Activated T-helper 9 cell treated with anti-CD3 and anti-CD28 coated beads, Interleukin-2, amount 50 U/mL, for 16 hours (primary cell): ENCODE results near the gene PDIA5.

ENCODE experiments used
- DNase-seq: peaks from one replicate; pipeline ENCODE4 v3.0.0-alpha.2; 2020; ENCODE audit warnings: low read depth

PDIA5 gene

DNA sequence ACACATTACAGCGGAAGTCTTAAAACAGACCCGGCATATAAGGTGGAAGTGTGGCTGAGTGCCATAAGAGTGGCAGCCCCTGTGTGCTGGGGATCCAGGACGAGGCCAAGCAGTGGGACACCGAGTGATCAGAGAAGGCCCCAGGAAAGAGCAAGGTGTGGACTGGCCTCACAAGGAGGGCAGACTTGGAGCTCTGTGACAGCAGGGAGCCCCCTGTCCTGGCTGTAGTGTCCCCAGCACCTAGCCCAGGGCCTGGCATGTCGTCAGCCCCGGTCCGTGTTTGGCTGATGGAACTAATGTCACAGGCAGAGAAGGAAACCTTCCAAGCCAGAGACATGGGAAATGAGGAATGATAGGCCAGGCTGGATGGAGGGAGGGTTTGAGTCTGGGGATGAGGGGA lies 4.8 kb downstream of the PDIA5 start:
- no peak for DNase-seq

DNA sequence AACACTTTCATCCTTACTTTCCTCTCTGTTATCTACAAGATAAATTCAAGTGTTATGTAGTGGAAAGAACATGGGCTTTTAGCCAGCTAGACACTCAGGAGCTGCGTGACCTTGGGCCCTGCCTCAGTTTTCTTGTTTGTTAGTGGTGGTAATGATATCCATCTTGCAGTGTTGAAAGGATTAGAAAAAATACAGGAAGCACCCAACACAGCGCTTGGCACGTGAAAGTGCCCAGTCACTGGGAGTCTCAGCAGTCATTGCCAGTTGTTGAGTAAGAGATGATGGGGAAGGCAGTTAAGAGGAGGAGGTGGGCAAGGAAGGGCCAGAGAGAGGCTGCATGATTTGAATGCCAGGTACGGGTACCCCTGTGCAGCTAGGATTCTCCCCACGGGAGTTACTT lies 5.3 kb downstream of the PDIA5 start:
- DNase-seq, result no peak

DNA sequence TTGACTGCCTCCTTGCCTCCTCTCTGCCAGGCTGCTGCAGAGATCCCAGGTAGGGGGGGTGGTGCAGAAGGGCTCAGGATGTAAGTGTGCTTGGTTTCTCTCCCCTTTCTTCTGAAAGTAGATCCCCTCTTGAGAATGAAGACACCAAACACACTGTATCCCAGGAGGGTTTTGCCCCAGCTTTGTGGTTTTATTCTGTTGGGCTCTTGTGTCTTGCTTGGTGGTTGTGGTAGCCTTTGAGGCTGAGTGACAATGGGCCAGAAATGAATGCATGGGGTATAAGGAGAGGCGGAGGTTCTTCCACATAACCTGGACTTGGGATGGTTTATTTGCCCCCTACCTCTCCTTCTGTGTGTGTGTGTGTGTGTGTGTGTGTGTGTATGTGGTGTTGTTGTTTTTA lies 5.7 kb downstream of the PDIA5 start:
- DNase-seq, result no peak

DNA sequence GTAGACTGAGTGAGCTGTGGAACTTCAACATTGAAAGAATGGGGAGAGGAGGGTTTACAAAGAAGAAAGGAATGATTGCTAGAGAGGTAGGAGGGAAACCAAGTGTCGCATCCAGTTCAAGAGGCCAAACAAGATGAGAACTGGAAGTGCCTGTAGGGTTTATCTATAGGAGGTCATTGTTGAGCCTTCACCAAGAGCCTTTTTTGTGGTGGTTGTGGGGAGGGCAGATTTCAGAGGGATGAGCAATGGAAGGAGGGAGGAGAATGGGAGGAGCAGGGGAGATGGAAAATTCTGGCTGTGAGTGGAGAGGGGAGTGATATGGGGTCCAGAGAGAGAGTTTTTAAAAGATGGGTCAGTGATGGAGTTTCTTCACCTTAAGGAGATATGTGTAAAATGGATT lies 8.5 kb downstream of the PDIA5 start:
- DNase-seq, result no peak

DNA sequence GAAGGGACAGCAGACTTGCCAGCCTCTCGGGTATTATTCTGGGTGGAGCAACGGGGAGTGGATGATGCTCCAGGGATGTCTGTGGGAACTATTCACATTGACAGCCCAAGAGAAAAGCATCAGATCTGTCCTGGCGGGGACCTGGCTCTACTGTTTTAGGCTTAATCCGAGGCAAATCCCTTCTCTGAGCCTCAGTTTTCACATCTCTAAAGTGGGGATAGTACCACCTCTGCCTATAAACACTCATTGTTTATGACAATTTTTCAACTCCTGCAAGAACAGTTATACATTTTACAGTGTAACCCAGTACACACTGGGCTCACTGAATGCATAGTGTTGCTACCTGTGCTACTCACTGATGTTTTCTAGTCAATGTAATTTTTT lies 9.3 kb downstream of the PDIA5 start:
- no peak for DNase-seq

DNA sequence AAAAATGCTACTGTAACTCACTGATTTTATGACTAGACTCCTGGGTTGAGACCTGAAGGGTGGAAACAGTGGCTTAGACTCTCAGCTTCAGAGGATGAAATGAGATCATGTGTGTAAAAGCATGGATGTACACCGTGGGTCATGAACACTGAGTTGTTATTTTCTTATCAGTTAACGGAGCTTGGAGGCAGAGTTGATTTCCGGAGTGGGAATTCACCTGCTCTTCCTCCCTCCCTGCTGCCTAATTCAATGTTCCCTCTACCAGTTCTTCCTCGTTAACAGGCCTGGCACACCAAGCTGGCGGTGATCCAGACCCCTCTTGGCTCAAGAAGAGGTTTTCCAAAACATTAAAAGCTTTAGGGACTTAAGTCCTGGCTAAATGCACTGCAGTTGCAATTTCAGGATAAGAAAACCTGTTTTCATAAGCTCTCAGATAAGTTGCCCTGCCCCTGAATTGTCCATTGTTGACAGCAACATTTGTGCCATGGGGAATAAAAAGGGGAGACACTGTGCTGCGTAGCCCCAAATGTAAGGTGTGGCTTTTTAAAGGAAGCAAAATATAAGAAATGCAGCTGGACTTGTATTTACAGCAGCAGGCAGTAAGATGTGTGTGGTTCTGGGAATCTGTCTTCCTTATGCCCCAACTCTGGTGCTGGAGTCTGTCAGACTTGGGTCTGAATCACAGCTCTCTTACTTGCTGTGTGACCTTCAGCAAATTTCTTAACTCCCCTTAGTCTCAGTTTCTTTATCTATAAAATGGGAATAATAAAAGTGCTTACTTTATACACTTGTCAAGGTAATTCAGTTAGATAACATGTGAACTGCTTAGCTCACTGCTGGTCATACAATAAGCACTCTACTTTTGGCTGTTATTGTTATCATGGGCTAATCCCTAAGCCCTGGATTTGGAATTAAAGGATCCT lies 9.9 kb downstream of the PDIA5 start:
- no peak for DNase-seq

DNA sequence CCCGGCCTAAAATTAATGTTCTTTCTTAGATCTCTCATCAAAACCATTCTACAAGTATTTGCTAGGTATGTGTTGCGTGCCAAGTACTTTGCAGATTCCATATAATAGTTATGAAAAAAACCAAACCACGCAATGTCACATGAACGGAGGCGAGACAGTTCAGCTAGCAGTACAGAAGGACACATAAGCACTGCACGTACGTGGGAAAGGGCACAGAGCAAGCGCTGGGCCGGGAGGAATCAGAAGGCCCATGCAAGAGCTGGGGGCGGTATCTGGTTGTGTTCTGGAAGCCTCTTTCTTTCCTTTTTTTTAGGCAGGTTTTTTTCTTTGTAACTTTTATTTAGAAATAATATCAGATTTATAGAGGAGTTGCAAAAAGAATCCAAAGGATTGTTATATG lies 11.3 kb downstream of the PDIA5 start:
- DNase-seq, result no peak

DNA sequence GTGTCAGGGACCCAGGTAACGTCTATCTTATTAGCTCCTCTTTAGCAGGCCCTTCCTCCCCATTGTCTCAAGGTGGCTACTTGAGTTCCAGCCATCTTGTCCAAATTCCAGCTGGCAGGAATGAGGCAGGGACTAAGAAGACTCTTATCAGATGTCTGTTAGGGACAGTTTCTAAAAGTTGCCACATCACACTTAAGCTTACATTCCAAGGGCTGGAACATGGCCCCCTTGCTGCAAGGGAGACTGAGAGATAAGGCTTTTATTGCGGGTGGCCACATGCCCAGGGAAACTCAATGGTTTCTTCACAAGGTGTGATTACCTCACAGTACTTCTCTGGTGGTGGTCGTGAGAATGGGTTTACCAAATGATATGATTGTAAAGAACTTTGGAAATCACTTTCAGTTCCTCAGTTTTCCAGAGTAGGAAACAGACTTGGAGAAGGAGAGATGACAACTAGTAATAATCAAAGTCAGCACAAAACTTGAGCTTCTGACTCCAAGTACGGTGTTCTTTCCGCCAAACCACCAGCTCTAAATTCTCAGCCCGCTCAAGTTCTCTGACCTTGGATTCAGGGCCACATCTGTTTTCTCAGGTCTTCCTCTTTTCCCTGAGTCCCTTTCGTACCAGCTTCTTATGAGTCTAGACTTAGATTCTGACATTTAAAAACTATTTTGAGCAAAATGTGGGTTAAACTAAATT lies 14.2 kb downstream of the PDIA5 start:
- no peak for DNase-seq

DNA sequence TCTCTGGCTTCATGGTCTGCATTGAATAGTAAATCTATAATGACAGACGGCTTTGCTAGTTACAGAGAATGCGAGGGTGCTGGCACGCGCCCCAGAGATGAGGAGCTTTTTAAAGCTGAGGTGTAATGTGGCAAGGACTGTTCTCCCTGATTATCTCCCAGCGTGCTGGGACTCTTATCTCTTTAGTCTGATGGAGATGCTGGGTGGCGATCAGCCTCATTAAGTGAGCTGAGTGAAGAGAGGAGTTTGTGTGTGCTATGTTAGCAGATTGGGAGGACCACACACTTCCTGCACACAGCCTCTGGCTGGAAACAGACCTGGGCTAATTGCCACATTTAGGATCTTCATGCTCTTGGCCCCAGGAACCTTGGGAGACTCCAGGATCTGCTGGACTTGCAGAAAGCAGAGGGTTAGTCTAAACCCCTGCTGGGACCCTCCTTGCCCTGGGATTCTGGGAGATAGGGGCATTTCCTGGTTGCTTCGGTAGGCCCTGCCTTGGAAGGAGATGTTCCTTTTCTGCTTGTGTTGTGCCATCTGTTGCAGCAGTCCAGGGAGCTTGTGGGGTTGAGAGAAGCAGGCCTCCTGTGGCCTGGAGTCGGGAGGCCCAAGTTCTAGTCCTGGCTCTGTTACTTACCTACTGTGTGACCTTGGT lies 15.0 kb downstream of the PDIA5 start:
- DNase-seq, result no peak

DNA sequence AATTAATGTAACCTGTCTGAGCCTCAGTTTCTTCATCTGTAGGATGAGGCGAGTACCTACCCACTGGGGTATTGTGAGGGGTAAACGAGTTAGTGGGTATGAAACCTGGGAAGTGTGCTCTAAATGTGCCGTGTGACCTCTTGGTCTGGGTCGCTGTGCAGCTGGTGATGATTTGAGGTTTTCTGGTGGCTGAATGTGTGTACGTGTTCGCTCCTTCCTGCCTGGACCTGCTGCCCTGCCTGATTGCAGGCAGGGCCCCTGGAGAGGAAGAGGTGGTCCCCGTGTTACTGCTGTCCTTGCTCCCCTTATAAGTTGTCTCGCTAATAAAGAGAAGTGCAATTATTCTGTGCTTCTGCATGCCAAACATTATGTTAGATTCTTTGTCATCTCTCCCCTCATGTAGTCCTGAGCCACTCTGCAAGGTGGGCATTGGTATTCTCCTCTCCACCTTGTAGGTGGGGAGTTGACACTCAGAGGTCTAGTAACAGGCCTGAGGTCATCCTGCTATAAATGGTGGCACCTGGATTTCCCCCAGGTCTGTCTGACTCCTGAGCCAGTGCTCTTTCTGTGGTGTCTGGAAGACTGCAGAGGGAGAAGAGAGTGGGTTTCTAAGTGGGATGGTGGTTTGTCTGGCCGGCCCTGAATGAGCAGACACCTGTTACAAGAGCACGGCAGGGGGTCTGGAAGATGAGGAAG lies 15.7 kb downstream of the PDIA5 start:
- no peak for DNase-seq

DNA sequence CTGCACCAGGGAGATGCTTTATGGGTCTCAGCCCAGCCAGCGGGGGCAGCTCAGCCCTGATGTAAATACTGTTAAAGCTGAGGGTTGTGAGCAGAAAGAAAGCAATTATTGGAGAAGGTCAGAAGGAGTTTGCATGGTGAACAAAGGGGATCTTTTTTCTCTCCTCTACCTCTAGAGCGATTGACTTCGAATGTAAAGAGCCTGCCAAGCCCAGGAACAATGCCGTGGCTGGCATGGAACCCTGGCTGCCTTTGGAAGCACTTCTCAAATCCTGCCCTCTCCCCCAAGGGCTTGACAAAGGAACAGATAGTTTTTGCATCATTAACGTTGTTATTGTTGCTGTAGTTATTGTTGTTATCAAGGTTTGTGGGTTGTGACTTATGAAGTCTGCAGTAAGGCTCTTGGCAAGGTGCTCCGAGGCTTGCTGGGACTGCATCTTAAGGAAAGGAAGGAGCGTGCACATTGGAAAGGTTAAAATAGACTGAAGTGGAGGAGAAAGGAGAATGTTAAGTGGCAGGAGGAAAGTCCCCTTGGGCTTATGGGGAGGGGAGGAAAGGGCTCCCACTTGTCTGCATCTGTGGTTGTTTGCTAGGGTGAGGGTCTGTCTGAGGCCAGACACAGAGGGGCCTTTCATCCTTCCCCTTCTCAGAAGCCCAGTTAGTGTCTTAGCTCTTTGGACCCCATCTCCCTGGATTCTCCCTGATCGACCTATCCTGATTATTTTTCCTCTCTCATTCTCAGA lies 16.7 kb downstream of the PDIA5 start:
- DNase-seq, result no peak

DNA sequence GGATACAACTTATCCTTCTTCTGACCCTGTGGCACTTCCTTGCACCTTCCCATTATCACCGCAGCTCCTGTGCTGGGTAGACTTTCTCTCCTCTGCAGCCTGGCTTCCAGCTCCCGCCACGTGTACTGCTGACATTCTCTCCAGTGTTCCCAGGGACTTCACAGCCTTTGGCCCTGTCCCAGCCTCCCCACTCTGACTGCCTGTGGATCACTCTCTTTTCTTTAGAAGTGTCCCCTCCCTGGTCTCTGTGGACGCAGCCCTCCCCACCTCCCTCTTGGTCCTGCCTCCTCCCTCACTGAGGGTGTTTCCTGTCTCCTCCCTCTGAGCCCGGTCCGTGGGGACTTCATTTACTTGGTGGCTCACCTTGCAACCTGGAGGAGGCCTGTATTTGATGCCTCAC lies 17.4 kb downstream of the PDIA5 start:
- no peak for DNase-seq

DNA sequence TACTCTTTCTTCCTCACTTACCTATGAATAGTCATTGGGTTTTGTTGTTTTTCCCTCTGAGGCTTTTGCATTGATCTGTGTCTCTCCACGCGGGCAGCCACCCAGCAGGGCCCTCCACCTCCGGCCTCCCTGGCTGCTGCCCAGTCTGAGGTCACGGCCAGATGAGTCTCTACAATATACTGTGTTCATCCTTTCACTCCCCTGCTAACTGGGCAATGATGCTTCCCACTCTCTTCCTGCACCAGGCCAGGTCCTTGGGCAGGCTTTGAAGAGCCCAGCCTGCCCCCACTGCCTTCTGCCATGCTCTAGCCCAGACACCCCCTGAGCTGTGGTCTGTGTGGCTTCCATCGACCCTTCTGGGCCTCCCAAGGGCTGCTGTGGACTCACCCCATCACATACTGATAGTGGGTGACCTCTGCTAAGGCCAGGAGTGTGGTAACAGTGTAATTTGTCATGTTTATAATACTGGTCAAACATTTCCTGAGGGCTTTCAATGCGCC lies 18.0 kb downstream of the PDIA5 start:
- DNase-seq, result no peak

DNA sequence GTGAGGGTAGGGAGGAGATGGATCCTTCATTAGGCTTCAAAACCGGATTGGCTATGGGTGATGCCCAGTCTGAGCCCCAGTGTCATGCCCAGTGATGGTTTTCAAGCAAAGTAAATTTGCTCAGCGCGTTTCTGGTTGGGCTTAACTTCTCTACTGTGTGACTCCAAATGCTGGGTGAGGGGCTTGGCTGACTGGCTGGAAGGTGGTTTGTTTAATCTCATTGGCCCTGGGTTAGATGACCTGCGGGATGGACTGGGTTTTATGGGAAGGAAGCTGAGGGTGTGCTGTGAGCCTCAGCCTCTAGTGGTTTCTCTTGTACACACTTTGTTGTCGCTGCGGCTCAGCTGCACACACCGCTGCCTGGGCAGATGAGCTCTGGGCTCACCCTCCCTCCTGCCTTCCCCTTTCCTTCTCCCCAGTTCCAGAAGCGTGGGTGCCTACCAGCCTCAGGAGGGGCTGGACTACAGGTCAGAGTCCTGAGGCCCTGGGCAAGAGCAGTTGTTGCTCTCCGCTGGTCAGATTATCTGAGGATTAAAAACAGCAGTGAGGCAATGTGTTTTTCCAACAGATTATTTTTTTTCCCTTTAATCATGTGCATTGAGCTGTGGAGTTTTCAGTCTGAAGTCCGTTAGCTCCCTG lies 18.6 kb downstream of the PDIA5 start:
- DNase-seq, result no peak

DNA sequence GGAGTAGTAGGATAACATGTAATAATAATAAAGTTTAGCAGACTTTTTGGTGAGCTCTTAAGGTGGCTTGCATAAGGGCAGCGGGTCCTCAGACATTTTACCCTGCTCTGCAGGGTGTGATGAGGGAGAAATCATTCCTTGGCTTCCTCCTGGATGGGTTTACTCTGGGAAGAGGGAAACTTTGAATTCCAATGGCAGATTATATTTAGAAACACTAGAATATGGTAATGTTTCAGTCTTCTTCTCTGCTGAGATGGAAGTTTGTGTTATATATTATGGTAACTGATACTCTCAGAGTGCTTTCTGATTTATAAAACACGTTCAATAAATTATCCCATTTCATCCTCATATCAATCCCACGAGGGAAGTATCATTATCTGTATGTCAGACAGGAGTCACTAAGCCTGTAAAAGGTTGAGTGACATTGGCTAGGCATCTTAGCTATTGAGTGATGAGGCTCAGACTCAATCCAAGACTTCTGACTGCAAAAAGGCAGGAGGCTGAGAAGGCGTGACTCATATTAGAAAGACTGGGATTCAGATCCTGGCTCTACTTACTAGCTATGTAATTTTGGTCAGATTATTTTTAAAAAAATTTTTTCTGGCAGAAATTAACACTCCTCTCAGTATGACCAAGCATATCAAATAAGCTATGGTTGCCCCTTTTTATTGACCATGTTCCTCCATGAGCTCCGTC lies 19.3 kb downstream of the PDIA5 start:
- no peak for DNase-seq

DNA sequence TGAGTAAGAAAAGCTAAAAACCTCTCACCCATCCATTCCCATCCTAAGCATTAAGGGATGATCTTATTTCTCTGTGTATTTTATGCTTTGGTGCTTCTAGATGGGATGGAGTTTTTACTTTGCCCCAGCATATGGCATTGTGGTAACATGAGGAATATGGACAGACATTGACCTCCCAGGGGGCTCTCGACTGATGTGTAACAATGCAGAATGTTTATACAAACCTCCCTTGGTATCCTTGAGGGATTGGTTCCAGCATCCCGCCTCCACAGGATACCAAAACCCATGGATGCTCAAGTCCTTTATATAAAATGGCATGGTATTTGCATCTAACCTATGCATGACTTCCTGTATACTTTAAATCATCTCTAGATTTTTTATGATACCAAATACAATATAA lies 21.6 kb downstream of the PDIA5 start:
- no peak for DNase-seq

DNA sequence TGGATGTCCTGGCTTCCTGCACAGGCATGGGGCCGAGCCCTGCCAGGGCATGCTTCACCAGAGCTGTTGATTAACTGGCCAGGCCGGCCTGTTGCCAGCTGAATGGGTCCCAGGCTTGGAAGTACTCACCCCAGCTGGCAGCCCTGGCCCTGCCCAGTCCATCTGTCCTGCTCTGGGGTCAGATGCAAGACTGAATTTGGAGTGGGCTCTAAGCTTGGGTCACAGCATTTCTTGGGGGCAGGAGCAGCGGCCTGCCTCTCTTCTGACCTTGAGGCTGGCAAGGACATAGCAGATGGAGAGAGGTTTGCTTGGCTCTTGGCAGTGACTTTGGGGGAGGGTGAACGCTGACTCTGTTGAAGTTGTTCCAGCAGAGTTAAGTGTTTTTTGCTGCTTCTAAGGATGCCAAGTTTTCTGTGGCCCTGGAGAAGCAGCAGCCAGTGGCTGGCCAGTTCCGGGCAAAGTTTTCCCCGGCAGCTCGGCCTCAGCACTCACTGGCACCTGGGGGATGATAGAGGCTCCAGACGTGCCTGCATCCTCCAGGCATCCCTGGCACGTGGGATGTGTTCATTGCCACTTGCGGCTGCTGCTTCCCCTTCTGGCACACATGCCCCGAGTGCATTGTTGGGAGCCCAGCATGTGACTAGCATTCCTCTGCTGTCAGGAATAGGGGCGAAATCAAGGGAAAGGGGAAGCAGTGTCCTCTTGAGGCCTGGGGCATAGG lies 22.9 kb downstream of the PDIA5 start:
- no peak for DNase-seq

DNA sequence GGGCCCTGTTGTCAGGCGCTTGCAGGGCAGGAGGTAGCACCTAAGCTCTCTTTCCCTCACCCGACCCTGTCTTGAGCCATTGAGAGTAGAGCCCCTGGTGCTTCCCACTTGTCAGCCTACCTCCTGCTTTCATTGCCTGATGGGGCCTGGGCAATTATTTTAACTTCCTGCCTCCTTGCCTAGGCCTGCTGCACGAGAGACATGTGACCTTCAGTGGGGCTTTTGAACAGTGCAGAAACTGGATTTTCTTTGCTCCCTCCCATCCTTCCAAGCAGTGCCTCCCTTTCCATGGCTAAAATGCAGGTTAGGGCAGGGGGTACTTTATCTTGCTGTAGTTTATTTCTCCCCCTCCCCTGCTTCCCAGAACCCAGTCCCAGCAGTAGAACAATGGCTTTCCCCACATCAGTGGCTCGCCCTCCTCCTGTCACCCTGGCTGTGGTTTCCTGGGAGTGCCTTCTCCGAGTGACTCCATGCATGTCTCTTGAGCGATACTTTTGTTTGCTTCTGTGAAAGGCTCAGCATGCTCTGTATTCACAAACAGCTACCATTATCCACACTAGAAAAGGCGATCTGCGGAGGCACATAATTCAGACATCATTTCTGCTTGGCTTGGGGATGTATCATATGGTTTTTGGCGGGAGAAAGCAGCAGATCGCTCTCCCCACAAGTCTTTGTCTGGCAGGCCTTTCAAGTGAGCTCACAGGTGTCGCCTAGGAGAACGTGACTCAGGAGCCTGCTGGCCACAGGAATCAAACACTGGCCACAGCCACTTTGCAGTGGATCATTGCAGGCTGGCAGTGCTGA lies 24.1 kb downstream of the PDIA5 start:
- DNase-seq, result no peak

DNA sequence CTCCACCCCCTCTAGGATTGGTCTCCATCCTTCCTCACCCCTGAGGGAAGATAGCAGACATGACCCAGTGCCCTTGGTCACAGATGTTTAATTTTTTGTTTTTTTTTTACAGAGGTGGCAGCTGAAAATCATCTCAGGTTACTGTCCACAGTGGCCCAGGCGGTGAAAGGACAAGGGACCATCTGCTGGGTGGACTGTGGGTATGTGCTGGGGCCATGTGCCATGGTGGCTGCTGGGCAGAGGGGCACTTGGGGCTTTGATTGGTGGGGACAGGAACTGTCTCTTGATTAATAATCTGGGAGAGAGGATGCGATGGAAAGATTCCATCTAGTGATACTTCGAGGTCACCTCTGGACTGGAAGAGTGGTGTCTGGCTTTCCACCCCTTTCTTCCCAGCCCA lies 25.4 kb downstream of the PDIA5 start:
- DNase-seq, result no peak
